GM12878 (cell line): ENCODE measurements around the gene CAMTA1. TPM values are rescaled to one million over a fixed set of nuclear protein-coding genes. Genes with fewer than 3 reads are reported as not detected.

Experiments used
- CBX5 ChIP-seq: sonication (generic); IDR thresholded peaks from 2 replicates; pipeline ENCODE4 v1.6.1; 2016; ENCODE audit warnings: low read depth, moderate library complexity, mild to moderate bottlenecking, inconsistent platforms
- CREB1 ChIP-seq: IDR thresholded peaks from 2 replicates; pipeline ENCODE4 v1.6.1; 2012; ENCODE audit warnings: low read depth, mild to moderate bottlenecking, inconsistent platforms
- CREM ChIP-seq: IDR thresholded peaks from 2 replicates; pipeline ENCODE4 v1.6.1; 2014; ENCODE audit warnings: antibody characterized with exemption, low read depth
- HDAC6 ChIP-seq: fragments of 200-600 bp; sonication (generic); IDR thresholded peaks from one replicate; pipeline ENCODE4 v1.8.0; 2017; ENCODE audit warnings: antibody characterized with exemption; ENCODE audit not compliant: unreplicated experiment
- IKZF2 ChIP-seq, 2 experiments: fragments of 450-650 bp; IDR thresholded peaks; 2 replicates each; pipeline ENCODE4 v1.6.1; 2017; ENCODE audit warnings: mild to moderate bottlenecking in 2 of 2, moderate library complexity in 2 of 2
- RELA ChIP-seq: fragments of 450-650 bp; IDR thresholded peaks from 2 replicates; pipeline ENCODE4 v1.8.0; 2014; ENCODE audit warnings: borderline replicate concordance; ENCODE audit not compliant: partially characterized antibody
- SIX5 ChIP-seq: IDR thresholded peaks from 2 replicates; pipeline ENCODE4 v1.6.1; 2011; ENCODE audit warnings: mild to moderate bottlenecking, low read depth, low read length, moderate library complexity; ENCODE audit not compliant: severe bottlenecking
- YY1 ChIP-seq: IDR thresholded peaks from 2 replicates; pipeline ENCODE4 v1.6.1; 2011; ENCODE audit warnings: low read depth, mild to moderate bottlenecking, low read length
- ZNF217 ChIP-seq: fragments of 450-650 bp; IDR thresholded peaks from 2 replicates; pipeline ENCODE4 v1.6.1; 2017; ENCODE audit warnings: antibody characterized with exemption, mild to moderate bottlenecking
- polyA plus RNA-seq, 11 experiments: library from polyadenylated mRNA; depleted of rRNA in 4 of 11; unstranded in 6 of 11; stranded (reverse) in 5 of 11; fragments of >200 nt; fragmentation: Nextera tagmentation in 4 of 11; fragmentation: Illumina TruSeq in 1 of 11; extraction: Ambion mirVana in 4 of 11; extraction: Trizol in 1 of 11; gene quantifications; 1 replicate in 1 of 11; 2 replicates in 10 of 11; pipeline versions ENCODE4 v1.2.1 to v1.2.3, GENCODE V29; 2011 to 2016; ENCODE audit warnings: inconsistent platforms in 2 of 11, missing spikeins in 2 of 11, low read depth in 1 of 11
- total RNA-seq, 4 experiments: library from RNA; depleted of rRNA in 3 of 4; stranded (reverse); fragments of >200 nt in 3 of 4; fragmentation: Illumina TruSeq in 1 of 4; extraction: Trizol in 1 of 4; gene quantifications; 2 replicates each; pipeline versions ENCODE4 v1.2.1 to v1.2.3, GENCODE V29; 2013 to 2021
- TF ChIP-seq, protein P1 (sequence below): IDR thresholded peaks from 2 replicates; pipeline ENCODE4 v1.6.1; 2012; ENCODE audit warnings: improper control_type of control experiment, low read depth, low read length; ENCODE audit not compliant: insufficient replicate concordance
- TF ChIP-seq, protein P2 (sequence below): fragments of 450-650 bp; IDR thresholded peaks from 2 replicates; pipeline ENCODE4 v1.6.1; 2016; ENCODE audit warnings: mild to moderate bottlenecking, moderate library complexity, borderline replicate concordance
- TF ChIP-seq, protein P3 (sequence below): fragments of 450-650 bp; IDR thresholded peaks from 2 replicates; pipeline ENCODE4 v1.6.1; 2017; ENCODE audit warnings: antibody characterized with exemption, mild to moderate bottlenecking, moderate library complexity
- TF ChIP-seq, protein P4 (sequence below): fragments of 450-650 bp; formaldehyde crosslinking; IDR thresholded peaks from 2 replicates; pipeline ENCODE4 v1.4.0; 2020; ENCODE audit warnings: mild to moderate bottlenecking, moderate library complexity

CAMTA1 gene
- total and polyA plus RNA-seq, 10 of the 15 experiments (the other 5 are each of a cell fraction or from before 2014, with no cell fraction given), result 37.7 to 148 (median 76.4) TPM

DNA sequence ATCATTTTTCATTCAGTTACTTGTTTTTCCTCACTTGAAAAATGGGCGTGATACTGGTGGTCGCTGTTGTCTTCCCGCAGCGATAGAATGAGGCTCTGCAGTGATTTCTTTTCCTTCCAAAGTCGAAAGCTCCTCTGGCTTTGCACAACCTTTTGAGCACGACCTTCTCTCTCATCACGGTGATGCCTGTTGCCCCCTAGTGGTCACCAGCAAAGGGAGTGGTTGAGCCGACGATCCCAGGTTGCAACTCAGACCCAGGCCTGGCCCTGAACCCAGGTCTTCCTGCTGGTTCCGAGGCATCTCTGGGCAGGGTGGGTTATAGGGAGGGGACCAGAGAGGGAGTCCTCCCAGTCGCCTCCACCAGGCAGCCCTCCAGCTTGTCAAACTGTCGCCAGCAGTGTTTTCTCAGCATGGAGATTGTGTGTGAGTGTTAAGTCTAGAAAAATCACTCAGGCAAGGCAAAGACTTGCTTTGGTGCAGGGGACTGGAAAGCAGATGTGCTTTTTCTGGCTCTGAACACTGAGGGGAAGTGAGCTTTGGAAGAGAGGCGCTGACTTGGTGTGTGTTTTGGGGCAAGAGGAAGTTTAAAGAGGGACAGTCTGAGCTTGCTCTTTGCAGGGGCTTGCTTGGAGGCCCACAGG lies 285.3 kb downstream of the CAMTA1 start (continued):
- TF ChIP-seq, protein P1, sequence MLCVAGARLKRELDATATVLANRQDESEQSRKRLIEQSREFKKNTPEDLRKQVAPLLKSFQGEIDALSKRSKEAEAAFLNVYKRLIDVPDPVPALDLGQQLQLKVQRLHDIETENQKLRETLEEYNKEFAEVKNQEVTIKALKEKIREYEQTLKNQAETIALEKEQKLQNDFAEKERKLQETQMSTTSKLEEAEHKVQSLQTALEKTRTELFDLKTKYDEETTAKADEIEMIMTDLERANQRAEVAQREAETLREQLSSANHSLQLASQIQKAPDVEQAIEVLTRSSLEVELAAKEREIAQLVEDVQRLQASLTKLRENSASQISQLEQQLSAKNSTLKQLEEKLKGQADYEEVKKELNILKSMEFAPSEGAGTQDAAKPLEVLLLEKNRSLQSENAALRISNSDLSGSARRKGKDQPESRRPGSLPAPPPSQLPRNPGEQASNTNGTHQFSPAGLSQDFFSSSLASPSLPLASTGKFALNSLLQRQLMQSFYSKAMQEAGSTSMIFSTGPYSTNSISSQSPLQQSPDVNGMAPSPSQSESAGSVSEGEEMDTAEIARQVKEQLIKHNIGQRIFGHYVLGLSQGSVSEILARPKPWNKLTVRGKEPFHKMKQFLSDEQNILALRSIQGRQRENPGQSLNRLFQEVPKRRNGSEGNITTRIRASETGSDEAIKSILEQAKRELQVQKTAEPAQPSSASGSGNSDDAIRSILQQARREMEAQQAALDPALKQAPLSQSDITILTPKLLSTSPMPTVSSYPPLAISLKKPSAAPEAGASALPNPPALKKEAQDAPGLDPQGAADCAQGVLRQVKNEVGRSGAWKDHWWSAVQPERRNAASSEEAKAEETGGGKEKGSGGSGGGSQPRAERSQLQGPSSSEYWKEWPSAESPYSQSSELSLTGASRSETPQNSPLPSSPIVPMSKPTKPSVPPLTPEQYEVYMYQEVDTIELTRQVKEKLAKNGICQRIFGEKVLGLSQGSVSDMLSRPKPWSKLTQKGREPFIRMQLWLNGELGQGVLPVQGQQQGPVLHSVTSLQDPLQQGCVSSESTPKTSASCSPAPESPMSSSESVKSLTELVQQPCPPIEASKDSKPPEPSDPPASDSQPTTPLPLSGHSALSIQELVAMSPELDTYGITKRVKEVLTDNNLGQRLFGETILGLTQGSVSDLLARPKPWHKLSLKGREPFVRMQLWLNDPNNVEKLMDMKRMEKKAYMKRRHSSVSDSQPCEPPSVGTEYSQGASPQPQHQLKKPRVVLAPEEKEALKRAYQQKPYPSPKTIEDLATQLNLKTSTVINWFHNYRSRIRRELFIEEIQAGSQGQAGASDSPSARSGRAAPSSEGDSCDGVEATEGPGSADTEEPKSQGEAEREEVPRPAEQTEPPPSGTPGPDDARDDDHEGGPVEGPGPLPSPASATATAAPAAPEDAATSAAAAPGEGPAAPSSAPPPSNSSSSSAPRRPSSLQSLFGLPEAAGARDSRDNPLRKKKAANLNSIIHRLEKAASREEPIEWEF, result no peak
- TF ChIP-seq CREM (no peak), IKZF2 (IDR thresholded peaks at IDR 0.05) (no peak), SIX5 (no peak), YY1 (0 out of 2 replicates have a peak, but pooled peaks have one; percentile 15), CBX5 (no peak), HDAC6 (no peak), RELA (peak; percentile 18), CREB1 (no peak), ZNF217 (no peak)
- TF ChIP-seq, protein P2, sequence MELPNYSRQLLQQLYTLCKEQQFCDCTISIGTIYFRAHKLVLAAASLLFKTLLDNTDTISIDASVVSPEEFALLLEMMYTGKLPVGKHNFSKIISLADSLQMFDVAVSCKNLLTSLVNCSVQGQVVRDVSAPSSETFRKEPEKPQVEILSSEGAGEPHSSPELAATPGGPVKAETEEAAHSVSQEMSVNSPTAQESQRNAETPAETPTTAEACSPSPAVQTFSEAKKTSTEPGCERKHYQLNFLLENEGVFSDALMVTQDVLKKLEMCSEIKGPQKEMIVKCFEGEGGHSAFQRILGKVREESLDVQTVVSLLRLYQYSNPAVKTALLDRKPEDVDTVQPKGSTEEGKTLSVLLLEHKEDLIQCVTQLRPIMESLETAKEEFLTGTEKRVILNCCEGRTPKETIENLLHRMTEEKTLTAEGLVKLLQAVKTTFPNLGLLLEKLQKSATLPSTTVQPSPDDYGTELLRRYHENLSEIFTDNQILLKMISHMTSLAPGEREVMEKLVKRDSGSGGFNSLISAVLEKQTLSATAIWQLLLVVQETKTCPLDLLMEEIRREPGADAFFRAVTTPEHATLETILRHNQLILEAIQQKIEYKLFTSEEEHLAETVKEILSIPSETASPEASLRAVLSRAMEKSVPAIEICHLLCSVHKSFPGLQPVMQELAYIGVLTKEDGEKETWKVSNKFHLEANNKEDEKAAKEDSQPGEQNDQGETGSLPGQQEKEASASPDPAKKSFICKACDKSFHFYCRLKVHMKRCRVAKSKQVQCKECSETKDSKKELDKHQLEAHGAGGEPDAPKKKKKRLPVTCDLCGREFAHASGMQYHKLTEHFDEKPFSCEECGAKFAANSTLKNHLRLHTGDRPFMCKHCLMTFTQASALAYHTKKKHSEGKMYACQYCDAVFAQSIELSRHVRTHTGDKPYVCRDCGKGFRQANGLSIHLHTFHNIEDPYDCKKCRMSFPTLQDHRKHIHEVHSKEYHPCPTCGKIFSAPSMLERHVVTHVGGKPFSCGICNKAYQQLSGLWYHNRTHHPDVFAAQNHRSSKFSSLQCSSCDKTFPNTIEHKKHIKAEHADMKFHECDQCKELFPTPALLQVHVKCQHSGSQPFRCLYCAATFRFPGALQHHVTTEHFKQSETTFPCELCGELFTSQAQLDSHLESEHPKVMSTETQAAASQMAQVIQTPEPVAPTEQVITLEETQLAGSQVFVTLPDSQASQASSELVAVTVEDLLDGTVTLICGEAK, result no peak
- TF ChIP-seq, protein P3, sequence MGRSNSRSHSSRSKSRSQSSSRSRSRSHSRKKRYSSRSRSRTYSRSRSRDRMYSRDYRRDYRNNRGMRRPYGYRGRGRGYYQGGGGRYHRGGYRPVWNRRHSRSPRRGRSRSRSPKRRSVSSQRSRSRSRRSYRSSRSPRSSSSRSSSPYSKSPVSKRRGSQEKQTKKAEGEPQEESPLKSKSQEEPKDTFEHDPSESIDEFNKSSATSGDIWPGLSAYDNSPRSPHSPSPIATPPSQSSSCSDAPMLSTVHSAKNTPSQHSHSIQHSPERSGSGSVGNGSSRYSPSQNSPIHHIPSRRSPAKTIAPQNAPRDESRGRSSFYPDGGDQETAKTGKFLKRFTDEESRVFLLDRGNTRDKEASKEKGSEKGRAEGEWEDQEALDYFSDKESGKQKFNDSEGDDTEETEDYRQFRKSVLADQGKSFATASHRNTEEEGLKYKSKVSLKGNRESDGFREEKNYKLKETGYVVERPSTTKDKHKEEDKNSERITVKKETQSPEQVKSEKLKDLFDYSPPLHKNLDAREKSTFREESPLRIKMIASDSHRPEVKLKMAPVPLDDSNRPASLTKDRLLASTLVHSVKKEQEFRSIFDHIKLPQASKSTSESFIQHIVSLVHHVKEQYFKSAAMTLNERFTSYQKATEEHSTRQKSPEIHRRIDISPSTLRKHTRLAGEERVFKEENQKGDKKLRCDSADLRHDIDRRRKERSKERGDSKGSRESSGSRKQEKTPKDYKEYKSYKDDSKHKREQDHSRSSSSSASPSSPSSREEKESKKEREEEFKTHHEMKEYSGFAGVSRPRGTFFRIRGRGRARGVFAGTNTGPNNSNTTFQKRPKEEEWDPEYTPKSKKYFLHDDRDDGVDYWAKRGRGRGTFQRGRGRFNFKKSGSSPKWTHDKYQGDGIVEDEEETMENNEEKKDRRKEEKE, result no peak
- TF ChIP-seq, protein P4, sequence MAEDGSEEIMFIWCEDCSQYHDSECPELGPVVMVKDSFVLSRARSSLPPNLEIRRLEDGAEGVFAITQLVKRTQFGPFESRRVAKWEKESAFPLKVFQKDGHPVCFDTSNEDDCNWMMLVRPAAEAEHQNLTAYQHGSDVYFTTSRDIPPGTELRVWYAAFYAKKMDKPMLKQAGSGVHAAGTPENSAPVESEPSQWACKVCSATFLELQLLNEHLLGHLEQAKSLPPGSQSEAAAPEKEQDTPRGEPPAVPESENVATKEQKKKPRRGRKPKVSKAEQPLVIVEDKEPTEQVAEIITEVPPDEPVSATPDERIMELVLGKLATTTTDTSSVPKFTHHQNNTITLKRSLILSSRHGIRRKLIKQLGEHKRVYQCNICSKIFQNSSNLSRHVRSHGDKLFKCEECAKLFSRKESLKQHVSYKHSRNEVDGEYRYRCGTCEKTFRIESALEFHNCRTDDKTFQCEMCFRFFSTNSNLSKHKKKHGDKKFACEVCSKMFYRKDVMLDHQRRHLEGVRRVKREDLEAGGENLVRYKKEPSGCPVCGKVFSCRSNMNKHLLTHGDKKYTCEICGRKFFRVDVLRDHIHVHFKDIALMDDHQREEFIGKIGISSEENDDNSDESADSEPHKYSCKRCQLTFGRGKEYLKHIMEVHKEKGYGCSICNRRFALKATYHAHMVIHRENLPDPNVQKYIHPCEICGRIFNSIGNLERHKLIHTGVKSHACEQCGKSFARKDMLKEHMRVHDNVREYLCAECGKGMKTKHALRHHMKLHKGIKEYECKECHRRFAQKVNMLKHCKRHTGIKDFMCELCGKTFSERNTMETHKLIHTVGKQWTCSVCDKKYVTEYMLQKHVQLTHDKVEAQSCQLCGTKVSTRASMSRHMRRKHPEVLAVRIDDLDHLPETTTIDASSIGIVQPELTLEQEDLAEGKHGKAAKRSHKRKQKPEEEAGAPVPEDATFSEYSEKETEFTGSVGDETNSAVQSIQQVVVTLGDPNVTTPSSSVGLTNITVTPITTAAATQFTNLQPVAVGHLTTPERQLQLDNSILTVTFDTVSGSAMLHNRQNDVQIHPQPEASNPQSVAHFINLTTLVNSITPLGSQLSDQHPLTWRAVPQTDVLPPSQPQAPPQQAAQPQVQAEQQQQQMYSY (CRISPR knock-in tag), result no peak
